ENCODE measurements around the gene LGALS7B. TPM values are rescaled to one million over a fixed set of nuclear protein-coding genes. Genes with fewer than 3 reads are reported as not detected.

The LGALS7B gene
- total RNA-seq = not detected in 2 replicates

DNA sequence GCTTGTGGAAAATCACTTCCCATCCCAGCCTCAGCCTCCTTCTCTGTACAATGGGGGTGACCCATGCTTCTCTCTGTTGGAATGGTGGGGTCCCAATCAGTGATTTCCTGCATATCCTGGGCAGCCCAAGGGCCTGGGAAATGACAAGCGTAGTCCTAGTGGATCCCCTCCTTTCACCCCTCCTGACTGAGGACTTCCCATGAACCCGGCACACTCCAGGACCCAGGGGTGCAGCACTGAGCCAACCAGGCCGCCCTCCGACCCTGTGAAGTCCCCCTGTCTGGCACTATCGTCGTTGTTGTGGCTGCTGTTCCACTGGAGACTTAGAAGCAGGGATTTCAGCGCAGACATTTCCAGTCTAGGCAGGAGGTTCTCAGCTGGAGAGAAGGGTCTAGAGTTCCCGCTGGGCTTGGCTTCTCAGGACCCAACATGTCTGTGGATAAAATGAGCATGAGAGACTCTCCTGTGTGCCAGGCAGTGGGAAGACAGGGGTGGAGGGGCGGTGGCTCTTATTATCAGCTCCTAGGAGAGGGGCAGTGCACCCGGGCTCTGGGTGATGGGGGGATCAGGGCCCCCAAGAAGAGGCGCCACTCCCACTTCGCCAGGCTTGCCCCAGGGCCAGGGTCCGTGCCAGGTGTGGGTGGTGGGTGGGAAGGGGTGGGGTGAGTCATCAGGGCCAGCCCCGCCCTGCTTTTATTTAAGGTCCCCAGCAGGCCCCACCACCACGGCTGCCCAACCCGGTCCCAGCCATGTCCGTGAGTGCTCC, at the start of gene LGALS7B:
TSS of gene LGALS7B (plus strand) at position 723 of the 766 bp plus-strand sequence. CDS start at position 750, 27 bp downstream.

GRCh38 chr19:38744298-38744681, 44.7 kb upstream of the LGALS7B start, which contains the start of gene CAPN12:
Gene CAPN12, minus strand, starts transcription at chr19:38744474. Its CDS starts 309 bp downstream, at chr19:38744165.

DNA sequence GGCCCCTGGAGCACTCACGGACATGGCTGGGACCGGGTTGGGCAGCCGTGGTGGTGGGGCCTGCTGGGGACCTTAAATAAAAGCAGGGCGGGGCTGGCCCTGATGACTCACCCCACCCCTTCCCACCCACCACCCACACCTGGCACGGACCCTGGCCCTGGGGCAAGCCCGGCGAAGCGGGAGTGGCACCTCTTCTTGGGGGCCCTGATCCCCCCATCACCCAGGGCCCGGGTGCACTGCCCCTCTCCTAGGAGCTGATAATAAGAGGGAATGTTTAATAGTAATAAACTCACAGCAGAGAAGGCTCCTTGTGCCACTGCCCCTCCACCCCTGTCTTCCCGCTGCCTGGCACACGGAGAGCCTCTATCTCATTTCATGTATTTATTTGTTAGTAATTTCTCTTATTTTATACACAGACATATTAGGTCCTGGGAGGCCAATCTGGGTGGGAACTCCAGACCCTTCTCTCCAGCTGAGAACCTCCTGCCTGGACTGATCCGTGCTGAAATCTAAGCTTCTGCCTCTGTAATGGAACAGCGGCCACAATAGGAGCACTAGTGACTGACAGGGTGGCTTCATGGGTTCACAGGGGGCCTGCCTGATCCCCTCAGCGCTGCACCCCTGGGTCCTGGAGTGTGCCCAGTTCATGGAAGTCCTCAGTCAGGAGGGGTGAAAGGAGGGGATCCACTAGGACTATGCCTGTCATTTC, 15.4 kb upstream of the LGALS7B start, which contains the start of gene LGALS7:
TSS of gene LGALS7 (minus strand) at position 49 of the 709 bp plus-strand sequence. CDS start at position 24, 25 bp downstream.

DNA sequence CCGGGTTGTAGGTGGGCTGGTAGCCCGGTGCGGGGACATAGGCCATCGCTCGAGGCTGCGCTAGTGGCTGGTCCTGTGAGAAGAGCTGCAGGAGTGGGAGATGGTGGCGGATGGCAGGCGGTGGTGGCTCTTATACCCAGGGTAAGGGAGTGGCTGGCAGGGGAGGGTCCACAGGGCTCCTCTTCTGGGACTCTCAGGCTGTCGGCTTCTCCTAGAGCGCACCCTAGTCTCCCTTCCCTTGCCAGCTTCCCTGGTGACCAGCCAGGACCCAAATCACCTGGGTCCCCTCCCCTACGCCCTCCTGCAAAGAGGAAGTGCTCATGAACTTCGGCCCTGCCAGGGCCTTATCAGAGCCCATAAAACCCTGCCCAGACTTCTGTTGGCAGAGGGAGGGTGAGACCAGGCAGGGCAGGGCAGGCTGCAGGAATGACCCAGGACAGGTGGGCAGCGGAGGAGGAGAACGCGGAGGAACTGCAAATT, 23.9 kb downstream of the LGALS7B start, which contains the start of gene LGALS4:
TSS of gene LGALS4 (minus strand) at position 105 of the 480 bp plus-strand sequence. CDS start at position 46, 59 bp downstream.

Other genes starting within 250 kb of the LGALS7B start
- not detected in 2 replicates for gene MAP4K1, start 171.2 kb upstream of the LGALS7B start, total RNA-seq
- gene EIF3K, start 170.0 kb upstream of the LGALS7B start, total RNA-seq = 192 and 281 TPM in 2 replicates
- 257 and 911 TPM in 2 replicates for gene ACTN4, start 141.6 kb upstream of the LGALS7B start, total RNA-seq
- 0.30 and 0.46 TPM in 2 replicates for gene CAPN12, start 44.7 kb upstream of the LGALS7B start, total RNA-seq
- gene LGALS7, start 15.7 kb upstream of the LGALS7B start, total RNA-seq = not detected in 2 replicates
- not detected in 2 replicates for gene LGALS4, start 23.7 kb downstream of the LGALS7B start, total RNA-seq
- 14.1 and 17.5 TPM in 2 replicates for gene ECH1, start 42.6 kb downstream of the LGALS7B start, total RNA-seq
- gene HNRNPL, start 60.8 kb downstream of the LGALS7B start, total RNA-seq = 128 and 209 TPM in 2 replicates
- gene RINL, start 89.1 kb downstream of the LGALS7B start, total RNA-seq = 1.2 and 3.9 TPM in 2 replicates
- 40.7 and 55.2 TPM in 2 replicates for gene SIRT2, start 110.4 kb downstream of the LGALS7B start, total RNA-seq
- 8.9 and 15.7 TPM in 2 replicates for gene NFKBIB, start 110.8 kb downstream of the LGALS7B start, total RNA-seq
- gene CCER2, start 123.0 kb downstream of the LGALS7B start, total RNA-seq = not detected in 2 replicates
- gene SARS2, start 141.6 kb downstream of the LGALS7B start, total RNA-seq = 10.1 and 14.4 TPM in 2 replicates
- gene MRPS12, start 141.7 kb downstream of the LGALS7B start, total RNA-seq = 27.3 and 28.2 TPM in 2 replicates
- 19.6 and 21.5 TPM in 2 replicates for gene FBXO17, start 186.5 kb downstream of the LGALS7B start, total RNA-seq
- gene FBXO27, start 243.3 kb downstream of the LGALS7B start, total RNA-seq = 3.3 and 6.4 TPM in 2 replicates